ENCODE data around the gene ZNF787. TPM values are rescaled to one million over a fixed set of nuclear protein-coding genes. Genes with fewer than 3 reads are reported as not detected.

ZNF787 gene
- total RNA-seq, result 10 to 100 TPM; 34.3 to 35.4 TPM

DNA sequence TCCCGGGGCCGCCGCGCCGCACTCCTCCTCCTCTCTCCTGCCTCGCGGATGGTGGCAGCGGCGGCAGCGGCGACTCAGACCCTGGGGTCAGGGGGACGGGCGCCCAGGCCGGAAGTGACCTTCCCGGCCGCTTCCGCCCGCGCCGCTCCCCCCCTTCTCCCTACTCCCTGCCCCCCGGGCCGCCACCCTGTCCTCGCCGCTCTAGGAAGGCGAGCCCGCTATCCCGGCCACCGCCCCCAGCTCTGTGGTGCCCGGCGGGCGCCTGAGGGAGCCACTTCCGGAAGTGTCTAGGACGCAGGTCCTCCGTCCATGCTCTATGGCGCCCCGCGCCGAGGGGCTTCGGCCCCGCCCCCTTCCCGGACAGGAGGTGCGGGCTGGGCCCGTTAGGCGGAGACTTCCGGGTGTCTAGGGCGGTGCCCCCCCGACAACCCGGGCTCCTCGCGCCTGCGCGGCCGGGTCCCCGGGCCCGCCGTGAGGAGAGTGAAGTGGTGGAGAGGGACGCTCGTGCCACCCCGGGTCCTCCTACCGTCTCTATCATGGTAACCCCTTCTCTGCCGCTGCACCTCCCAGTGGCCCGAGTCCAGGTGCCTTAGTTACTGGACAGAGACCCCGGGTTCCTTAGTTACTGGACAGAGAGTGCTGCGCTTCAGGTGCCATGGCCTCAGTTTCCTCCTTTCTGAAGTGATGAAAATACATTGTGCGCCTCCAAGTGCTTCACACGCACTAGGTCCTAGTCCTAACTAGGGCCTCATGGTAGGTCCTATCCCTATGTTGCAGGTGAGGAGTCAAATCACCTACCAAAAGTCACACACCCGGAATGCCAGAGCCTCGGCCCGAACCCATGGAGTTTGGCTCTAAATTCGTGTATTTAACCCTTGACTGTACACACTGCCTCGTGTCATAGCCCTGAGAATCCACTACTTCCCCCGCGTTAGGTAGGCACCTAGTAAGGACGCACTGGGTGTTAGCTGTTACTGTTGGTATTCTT lies at the start of gene ZNF787:
Gene ZNF787, minus strand, starts transcription at position 116 of the 988 bp plus-strand sequence. CDS start 18,078 bp downstream, outside the sequence.
- peak within 1 kb of the TSS; percentile 96 for H3K27ac Mint-ChIP-seq
- H3K36me3 Mint-ChIP-seq (ENCODE audit: low read depth), result peaks cover 8% of the 10 kb centered on the region
- H3K27me3 Mint-ChIP-seq, result no peaks in the 10 kb centered on the region
- peaks cover 58% of the 10 kb centered on the region for H3K4me1 Mint-ChIP-seq
- H3K4me3 Mint-ChIP-seq, result peak within 1 kb of the TSS; percentile 87
- ChIA-PET CTCF (interaction anchor here (0.6 to 0.8 kb wide), 4 partner anchors 11 to 468 kb away, joined by 3 to 4 read pairs (median 4); no protein-coding TSS in a partner anchor), POLR2A (no interaction called here)
- H3K9me3 Mint-ChIP-seq, result peaks cover 4% of the 10 kb centered on the region
- peak; percentile 95 for DNase-seq

- no peaks in the 10 kb centered on the region for H3K36me3 Mint-ChIP-seq (ENCODE audit: low read depth)
- no peaks in the 10 kb centered on the region for H3K9me3 Mint-ChIP-seq
- CTCF ChIA-PET, result no interaction called here
- no peak overlapping the region for H3K27ac Mint-ChIP-seq
- H3K4me3 Mint-ChIP-seq, result no peak overlapping the region
- no peaks in the 10 kb centered on the region for H3K27me3 Mint-ChIP-seq
- POLR2A ChIA-PET, result no interaction called here
- DNase-seq, result no peak
- H3K4me1 Mint-ChIP-seq, result peaks cover 3% of the 10 kb centered on the region
These were observed 49.2 kb upstream of the ZNF787 start for GRCh38 chr19:56170261-56170660.

GRCh38 chr19:56167064-56167578 lies 46.0 kb upstream of the ZNF787 start:
- H3K4me3 Mint-ChIP-seq, result no peak overlapping the region
- H3K36me3 Mint-ChIP-seq (ENCODE audit: low read depth), result no peaks in the 10 kb centered on the region
- ChIA-PET CTCF (no interaction called here), POLR2A (no interaction called here)
- DNase-seq, result no peak
- no peaks in the 10 kb centered on the region for H3K27me3 Mint-ChIP-seq
- peaks cover 20% of the 10 kb centered on the region for H3K4me1 Mint-ChIP-seq
- no peaks in the 10 kb centered on the region for H3K9me3 Mint-ChIP-seq
- H3K27ac Mint-ChIP-seq, result no peak overlapping the region

GRCh38 chr19:56163097-56163496 lies 42.0 kb upstream of the ZNF787 start:
- H3K9me3 Mint-ChIP-seq, result no peaks in the 10 kb centered on the region
- CTCF ChIA-PET, result no interaction called here
- peaks cover 21% of the 10 kb centered on the region for H3K4me1 Mint-ChIP-seq
- H3K4me3 Mint-ChIP-seq, result no peak overlapping the region
- H3K36me3 Mint-ChIP-seq (ENCODE audit: low read depth), result peaks cover 14% of the 10 kb centered on the region
- no peak overlapping the region for H3K27ac Mint-ChIP-seq
- H3K27me3 Mint-ChIP-seq, result no peaks in the 10 kb centered on the region
- no peak for DNase-seq
- POLR2A ChIA-PET, result no interaction called here

- H3K4me1 Mint-ChIP-seq, result peaks cover 21% of the 10 kb centered on the region
- CTCF ChIA-PET, result no interaction called here
- H3K27me3 Mint-ChIP-seq, result no peaks in the 10 kb centered on the region
- no peak overlapping the region for H3K27ac Mint-ChIP-seq
- H3K36me3 Mint-ChIP-seq (ENCODE audit: low read depth), result peaks cover 16% of the 10 kb centered on the region
- H3K9me3 Mint-ChIP-seq, result no peaks in the 10 kb centered on the region
- no peak for DNase-seq
- H3K4me3 Mint-ChIP-seq, result no peak overlapping the region
- POLR2A ChIA-PET, result no interaction called here
These were observed 41.2 kb upstream of the ZNF787 start for GRCh38 chr19:56162258-56162657.

DNA sequence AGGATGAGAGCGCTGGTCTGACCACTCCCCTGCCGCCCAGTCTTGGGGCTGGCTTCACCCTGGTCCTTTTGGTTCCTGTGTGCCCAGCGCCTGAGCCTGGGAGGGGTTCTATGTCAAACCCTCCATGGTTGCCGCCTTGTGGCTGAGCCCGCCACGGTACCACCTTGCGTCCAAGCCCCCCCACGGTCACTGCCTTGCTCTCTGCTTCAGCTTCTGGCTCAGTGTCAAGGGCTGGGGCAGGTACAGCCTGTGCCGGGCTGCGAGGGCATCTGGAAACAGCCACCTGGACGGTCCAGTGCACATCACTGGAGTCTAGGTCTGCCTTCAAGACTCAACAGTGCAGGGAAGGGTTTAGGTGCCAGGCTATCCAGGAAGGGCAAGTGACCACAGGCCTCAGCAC lies 40.4 kb upstream of the ZNF787 start:
- POLR2A ChIA-PET, result no interaction called here

DNA sequence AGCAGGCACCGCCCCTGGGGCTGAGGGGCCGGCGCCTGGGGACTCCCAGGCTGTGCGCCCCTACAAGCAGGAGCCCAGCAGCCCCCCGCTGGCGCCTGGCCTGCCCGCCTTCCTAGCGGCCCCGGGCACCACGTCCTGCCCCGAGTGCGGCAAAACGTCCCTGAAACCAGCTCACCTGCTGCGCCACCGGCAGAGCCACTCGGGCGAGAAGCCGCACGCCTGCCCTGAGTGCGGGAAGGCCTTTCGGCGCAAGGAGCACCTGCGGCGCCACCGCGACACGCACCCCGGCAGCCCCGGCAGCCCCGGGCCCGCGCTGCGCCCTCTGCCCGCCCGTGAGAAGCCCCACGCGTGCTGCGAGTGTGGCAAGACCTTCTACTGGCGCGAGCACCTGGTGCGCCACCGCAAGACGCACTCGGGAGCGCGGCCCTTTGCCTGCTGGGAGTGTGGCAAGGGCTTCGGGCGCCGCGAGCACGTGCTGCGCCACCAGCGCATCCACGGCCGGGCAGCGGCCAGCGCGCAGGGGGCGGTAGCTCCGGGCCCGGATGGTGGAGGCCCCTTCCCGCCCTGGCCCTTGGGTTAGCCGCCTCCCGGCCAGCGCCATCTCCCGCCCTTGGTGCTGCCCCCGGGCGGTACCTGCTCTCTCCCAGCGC lies 38.7 kb upstream of the ZNF787 start:
- peaks cover 21% of the 10 kb centered on the region for H3K4me1 Mint-ChIP-seq
- ChIA-PET CTCF (interaction anchor here (0.6 kb wide), 1 partner anchor 163 kb away, joined by 3 read pairs; no protein-coding TSS in a partner anchor), POLR2A (no interaction called here)
- H3K9me3 Mint-ChIP-seq, result no peaks in the 10 kb centered on the region
- no peaks in the 10 kb centered on the region for H3K27me3 Mint-ChIP-seq
- H3K36me3 Mint-ChIP-seq (ENCODE audit: low read depth), result peaks cover 25% of the 10 kb centered on the region
- H3K4me3 Mint-ChIP-seq, result no peak overlapping the region
- DNase-seq, result no peak
- H3K27ac Mint-ChIP-seq, result no peak overlapping the region

More for the DNA sequence above, 40.4 kb upstream of the ZNF787 start:
- peaks cover 21% of the 10 kb centered on the region for H3K4me1 Mint-ChIP-seq
- no peak for DNase-seq
- peaks cover 16% of the 10 kb centered on the region for H3K36me3 Mint-ChIP-seq (ENCODE audit: low read depth)
- CTCF ChIA-PET, result interaction anchor here (1.1 kb wide), 1 partner anchor 10 kb away, joined by 3 read pairs; no protein-coding TSS in a partner anchor
- no peaks in the 10 kb centered on the region for H3K27me3 Mint-ChIP-seq
- H3K27ac Mint-ChIP-seq, result no peak overlapping the region
- H3K4me3 Mint-ChIP-seq, result no peak overlapping the region
- H3K9me3 Mint-ChIP-seq, result no peaks in the 10 kb centered on the region

DNA sequence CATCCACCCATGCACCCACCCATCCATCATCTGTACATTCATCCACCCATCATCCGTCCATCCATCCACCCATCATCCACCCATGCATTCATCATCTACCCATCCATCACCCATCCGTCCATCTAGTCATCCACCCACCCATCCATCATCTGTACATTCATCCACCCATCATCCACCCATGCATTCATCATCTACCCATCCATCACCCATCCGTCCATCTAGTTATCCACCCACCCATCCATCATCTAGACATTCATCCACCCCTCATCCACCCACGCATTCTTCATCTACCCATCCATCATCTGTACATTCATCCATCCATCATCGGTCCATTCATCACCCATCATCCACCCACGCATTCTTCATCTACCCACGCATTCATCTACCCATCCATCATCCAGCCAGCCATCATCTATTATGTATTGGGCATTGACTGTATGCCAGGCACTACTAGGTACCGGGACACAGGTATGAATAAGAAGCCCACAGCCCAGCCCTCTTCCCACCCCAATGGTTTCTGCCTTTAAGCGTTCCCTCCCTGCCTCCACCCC lies 38.0 kb upstream of the ZNF787 start:
- Mint-ChIP-seq H3K9me3 (no peaks in the 10 kb centered on the region), H3K4me3 (no peak overlapping the region), H3K27ac (no peak overlapping the region), H3K4me1 (peaks cover 16% of the 10 kb centered on the region), H3K36me3 (ENCODE audit: low read depth) (peaks cover 25% of the 10 kb centered on the region), H3K27me3 (no peaks in the 10 kb centered on the region)
- ChIA-PET CTCF (no interaction called here), POLR2A (no interaction called here)
- DNase-seq, result no peak

GRCh38 chr19:56158170-56158757 lies 37.2 kb upstream of the ZNF787 start:
- Mint-ChIP-seq H3K9me3 (no peaks in the 10 kb centered on the region), H3K36me3 (ENCODE audit: low read depth) (peaks cover 27% of the 10 kb centered on the region), H3K4me1 (peaks cover 17% of the 10 kb centered on the region), H3K27ac (no peak overlapping the region), H3K4me3 (no peak overlapping the region), H3K27me3 (no peaks in the 10 kb centered on the region)
- DNase-seq, result no peak
- CTCF ChIA-PET, result interaction anchor here (0.9 kb wide), 1 partner anchor 94 kb away, joined by 3 read pairs; no protein-coding TSS in a partner anchor
- POLR2A ChIA-PET, result no interaction called here

- Mint-ChIP-seq H3K4me3 (no peak overlapping the region), H3K9me3 (no peaks in the 10 kb centered on the region), H3K27me3 (no peaks in the 10 kb centered on the region), H3K4me1 (peaks cover 13% of the 10 kb centered on the region), H3K27ac (no peak overlapping the region), H3K36me3 (ENCODE audit: low read depth) (peaks cover 27% of the 10 kb centered on the region)
- POLR2A ChIA-PET, result no interaction called here
- DNase-seq, result no peak
- CTCF ChIA-PET, result no interaction called here
These were observed 35.7 kb upstream of the ZNF787 start for GRCh38 chr19:56156768-56157167.

DNA sequence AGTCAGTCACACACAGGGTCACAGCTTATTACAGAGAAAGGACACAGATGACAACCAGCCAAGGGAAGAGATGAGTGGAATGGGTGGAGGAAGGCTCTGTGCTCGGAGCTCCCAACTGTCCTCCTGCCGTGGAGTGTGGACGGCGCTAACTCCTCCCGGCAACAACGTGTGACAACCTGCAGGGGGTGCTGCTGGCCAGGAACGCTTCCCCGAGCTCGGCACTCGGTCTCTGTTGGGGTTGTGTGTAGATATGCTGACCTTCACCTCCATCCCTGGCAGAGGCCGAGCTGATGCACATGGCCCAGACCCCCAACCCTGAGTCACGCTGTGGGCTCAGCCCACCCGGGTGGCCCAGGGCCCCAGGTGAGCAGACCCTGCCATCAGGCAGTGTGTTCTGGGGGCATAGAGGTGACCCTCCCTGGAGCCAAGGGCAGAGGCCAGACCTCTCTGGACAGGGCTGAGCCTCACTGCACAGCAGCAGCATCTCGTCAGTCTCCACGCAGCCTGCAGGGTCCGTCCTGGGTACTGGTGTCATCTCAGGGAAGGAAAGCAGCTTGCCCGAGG lies 34.1 kb upstream of the ZNF787 start:
- Mint-ChIP-seq H3K4me3 (no peak overlapping the region), H3K27me3 (no peaks in the 10 kb centered on the region), H3K4me1 (peaks cover 12% of the 10 kb centered on the region), H3K9me3 (no peaks in the 10 kb centered on the region), H3K36me3 (ENCODE audit: low read depth) (peaks cover 28% of the 10 kb centered on the region), H3K27ac (peak overlapping the region; percentile 46)
- CTCF ChIA-PET, result interaction anchor here (1.0 to 1.1 kb wide), 3 partner anchors 10 to 61 kb away, joined by 3 to 5 read pairs (median 3); no protein-coding TSS in a partner anchor
- POLR2A ChIA-PET, result no interaction called here
- no peak for DNase-seq

GRCh38 chr19:56153507-56153906 lies 32.4 kb upstream of the ZNF787 start:
- Mint-ChIP-seq H3K27ac (peak overlapping the region; percentile 74), H3K4me3 (no peak overlapping the region), H3K36me3 (ENCODE audit: low read depth) (peaks cover 27% of the 10 kb centered on the region), H3K9me3 (peaks cover 3% of the 10 kb centered on the region), H3K4me1 (peaks cover 14% of the 10 kb centered on the region), H3K27me3 (no peaks in the 10 kb centered on the region)
- POLR2A ChIA-PET, result no interaction called here
- CTCF ChIA-PET, result no interaction called here
- DNase-seq, result no peak
